AG08396 (cell line): ENCODE results near the gene HNMT.
"Not testable (repeated sequence)": the region's sequence is repeated elsewhere in the genome, so short reads cannot be mapped to it uniquely, and the experiment has no call there.

Experiments
- DNase-seq: peaks from one replicate; pipeline ENCODE4 v3.0.0; 2012; ENCODE audit warnings: low spot score, mixed read lengths

The HNMT gene

DNA sequence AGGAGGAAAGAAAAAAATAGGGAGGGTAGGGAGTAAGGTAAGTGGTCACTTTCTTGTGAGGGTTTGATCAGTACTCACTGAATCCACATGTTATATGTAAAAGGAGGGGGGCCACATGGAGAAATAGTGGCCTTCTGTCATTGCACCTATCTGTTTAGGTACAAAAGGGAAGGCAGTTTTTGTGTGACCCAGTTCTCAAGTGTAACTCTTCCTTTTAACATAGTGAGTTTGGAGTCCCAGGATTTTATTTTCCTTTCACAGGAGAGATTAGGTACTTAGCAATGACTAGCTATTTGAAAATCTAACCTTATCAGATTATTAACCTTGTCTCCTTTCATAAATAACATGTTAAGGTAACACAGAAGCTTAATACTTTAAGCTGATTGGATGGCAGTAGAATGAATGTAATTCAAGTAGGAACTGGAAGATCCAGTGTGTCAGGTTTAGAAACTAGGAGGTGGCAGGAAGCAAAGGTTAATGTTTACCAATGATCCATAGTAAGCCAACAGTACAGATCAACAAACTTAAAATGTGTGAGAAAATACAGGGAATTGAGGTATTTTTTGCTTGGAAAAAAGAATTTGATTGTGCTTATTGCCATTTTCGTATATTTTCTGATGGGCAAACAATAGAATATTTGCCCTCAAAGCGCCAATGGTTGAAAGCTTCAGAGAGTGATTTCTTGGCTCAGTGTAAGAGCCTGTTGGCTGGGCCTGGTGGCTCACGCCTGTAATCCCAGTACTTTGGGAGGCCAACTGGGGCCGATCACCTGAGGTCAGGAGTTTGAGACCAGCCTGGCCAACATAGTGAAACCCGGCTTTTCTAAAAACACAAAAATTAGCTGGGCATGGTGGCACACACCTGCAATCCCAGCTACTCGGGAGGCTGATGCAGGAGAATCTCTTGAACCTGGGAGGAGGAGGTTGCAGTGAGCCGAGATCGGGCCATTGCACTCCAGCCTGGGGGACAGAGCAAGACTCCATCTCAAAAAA is 11.3 kb downstream of the HNMT start:
- no peak for DNase-seq

DNA sequence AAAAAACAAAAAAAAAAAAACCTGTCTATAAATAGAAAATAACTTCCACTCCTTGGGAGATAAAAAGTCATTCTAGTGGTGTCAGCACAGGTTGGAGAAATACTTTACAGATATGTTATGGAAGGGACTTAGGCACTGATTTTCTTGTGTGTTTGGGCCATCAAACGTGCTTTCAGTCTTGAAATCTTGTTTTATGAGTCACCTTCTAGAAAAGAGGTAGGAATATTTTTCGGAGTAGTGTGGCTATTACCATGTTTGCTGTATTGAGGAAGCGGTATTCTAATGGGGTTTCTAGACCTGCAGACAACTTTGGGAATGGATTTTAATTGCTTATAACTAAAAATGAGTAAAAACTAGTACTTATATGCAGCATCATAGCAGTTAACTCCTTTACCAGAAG is 12.0 kb downstream of the HNMT start:
- no peak for DNase-seq

DNA sequence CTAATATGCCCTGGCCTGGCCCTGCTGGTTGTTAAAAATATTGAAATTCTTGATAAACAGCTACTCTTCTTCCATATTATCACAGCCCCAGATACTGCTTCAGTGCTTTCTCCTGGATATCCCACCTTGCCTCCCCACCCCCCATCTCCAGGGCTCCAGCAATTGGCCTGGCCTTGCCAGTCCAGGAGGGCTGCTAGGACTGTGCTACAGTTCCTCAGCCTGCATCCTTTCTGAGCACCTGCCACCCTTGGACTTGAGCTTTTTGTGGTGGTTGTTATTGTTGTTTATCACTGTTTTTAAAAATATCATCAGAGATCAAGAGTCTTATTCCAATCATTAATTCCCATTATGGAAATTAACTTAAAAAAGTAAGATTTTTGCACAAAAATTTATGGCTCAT is 13.5 kb downstream of the HNMT start:
- DNase-seq, result no peak

DNA sequence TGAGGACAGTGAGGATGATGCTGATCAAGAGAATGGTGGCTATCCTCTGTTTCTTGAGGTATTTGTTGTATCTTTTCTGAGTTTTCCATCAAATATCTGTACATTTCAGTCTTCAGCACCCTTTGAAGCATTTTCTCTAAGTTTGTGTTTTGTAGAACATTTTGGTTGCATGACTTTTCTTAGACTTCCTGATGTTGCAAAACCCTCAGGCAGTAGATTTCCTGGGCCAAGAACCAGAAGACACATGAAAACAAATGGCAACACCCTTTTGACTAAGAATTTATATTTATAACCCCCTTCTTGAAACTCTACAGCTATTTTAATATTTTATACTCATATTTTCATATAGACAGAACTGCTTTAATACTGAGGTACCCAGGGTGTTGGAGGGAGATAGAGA is 16.2 kb downstream of the HNMT start:
- no peak for DNase-seq

DNA sequence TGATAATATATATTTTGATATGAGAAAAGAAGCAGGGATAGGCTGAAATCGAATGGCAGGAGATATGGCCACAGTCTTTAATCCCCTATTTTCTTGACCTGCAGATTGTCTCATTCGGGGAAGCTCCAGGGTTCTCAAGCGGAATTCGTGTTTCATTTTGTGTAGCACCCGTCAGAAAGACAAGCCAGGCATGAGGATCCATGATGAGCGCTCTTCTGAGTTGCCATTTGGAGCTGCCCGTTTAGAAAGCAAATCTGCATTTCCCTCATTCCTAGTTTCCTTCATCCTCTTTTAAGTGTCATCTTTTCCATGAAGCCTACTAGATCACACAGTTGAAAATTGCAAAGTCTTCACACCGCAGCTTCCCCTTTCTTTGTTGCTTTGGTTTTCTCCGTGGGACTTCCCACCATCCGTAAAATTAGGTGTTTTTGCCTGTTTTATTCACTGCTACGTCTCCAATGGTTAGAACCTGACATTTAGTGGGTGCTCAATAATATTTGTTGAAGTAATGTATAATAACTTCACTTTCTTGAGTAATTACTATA is 16.9 kb downstream of the HNMT start:
- no peak for DNase-seq

DNA sequence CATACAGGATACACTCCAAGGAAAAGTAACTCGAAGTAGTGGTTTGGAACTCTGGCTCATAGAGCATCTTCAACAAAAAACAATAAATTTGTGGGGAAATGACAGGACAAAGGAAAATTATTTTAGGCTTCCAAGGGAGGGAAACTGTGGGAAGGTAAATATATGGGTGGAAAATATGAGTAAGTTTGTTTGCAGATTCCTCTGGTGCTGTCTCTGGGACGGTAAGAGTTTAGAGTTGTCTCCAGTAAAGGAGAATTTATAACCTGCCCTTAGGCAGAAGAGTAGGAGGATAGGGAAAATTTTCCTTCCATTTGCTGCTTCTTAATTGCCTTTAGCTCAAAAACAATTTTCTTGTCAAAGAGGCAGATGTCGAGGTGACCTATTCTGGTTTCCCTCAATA is 19.3 kb downstream of the HNMT start:
- no peak for DNase-seq

DNA sequence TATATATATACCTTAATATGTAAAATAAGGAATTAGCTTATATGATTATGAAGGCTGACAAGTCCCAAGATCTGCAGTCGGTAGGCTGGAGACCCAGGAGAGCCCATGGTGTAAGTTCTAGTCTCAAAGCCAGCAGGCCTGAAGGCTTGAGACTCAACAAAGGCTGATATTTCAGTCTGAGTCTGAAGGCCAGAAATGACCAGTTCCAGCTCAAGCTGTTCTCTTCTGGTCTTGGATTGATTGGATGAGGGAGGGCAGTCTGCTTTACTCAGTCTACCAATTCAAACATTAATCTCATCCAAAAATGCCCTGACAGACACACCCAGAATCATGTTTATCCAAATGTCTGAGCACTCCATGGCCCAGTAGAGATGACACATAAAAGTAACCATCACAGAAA is 22.0 kb downstream of the HNMT start:
- DNase-seq, result no peak

DNA sequence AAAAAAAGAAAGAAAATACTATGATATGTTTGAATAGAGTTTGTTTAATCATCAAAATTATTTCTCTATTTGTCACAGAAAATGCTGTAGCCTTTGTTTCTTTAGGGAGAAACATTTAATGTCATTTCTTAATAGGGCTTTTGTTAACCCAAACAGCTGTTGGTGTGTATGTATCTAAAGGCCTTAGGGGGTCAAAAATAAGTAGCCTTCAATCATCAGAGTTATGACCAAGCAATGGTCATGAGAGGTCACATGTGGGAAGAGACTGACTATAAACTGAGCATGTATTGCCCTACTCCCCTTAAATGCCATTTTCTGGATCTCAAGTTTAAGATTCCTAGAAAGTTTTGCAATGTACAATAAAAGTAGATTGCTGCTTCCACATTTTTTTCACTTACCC is 22.7 kb downstream of the HNMT start:
- DNase-seq, result no peak

DNA sequence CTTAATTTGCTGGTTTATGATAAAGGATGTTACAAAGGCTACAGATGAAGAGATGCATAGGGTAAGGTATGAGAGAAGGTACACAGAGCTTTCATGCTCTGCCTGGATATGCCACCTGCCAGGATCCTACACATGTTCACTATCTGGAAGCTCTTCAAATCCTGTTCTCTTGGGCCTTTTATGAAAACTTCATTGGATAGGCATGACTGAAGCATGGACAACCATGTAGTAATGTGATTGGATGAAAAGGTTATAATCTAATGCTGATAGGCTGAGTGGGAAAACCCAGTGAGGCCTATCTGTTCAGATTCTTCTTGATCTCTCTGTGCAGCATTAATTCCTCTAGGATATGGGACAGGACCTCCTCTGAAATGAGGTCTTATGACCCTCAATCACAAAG is 26.8 kb downstream of the HNMT start:
- no peak for DNase-seq

DNA sequence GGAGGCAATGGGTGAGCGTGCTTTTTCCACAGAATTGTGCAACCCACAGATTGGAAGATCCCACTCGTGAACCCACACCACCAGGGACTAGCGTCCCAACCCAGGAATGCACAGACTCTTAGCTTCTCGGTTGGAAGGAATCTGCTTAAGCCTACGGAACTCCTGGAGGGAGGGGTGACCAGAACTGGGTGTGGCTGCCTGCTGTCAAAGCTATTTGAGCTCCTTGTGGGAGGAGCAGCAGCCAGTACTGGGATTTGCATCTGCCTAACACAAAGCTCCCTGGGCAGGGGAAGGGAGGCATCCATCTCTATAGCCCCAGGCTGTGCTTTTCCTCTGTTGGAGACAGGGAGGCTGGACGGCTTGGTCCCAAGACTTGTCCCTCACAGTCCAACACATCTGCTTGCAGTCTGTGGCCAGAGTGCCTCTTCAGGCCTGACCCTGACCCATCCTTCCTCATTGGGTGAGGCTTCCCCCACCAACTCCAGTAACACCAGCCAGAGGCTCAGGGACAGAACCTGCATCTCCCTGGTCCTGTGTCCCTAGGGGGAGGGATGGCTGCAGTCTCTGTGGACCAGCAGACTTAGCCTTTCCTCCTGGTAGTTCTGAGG is 27.9 kb downstream of the HNMT start:
- no peak for DNase-seq

DNA sequence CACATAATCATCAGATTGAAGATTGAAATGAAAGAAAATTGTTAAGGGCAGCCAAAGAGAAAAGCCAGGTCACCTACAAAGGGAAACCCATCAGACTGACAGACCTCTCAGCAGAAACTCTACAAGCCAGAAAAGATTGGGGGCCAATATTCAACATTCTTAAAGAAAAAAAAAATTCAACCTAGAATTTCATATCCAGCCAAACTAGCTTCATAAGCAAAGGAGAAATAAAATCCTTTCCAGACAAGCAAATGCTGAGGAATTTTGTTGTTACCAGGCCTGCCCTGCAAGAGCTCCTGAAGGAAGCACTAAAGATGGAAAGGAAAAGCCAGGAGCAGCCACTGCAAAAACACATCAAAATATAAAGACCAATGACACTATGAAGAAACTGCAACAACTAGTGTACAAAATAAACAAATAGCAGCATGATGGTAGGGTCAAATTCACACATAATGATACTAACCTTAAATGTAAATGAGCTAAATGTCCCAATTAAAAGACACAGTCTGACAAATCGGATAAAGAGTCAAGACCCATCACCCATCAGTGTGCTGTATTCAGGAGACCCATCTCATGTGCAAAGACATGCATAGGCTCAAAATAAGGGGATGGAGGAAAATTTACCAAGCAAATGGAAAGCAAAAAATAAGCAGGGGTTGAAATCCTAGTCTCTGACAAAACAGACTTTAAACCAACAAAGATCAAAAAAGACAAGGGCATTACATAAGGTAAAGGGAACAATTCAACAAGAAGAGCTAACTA is 29.6 kb downstream of the HNMT start:
- not testable (repeated sequence) for DNase-seq

DNA sequence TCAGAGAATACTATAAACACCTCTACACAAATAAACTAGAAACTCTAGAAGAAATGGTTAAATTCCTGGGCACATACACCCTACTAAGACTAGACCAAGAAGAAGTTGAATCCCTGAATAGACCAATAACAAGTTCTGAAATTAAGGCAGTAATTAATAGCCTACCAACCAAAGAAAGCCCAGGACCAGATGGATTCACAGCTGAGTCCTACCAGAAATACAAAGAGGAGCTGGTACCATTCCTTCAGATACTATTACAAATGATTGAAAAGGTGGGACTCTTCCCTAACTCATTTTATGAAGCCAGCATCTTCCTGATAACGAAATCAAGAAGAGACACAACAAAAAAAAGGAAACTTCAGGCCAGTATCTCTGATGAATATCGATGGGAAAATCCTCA is 31.1 kb downstream of the HNMT start:
- not testable (repeated sequence) for DNase-seq

DNA sequence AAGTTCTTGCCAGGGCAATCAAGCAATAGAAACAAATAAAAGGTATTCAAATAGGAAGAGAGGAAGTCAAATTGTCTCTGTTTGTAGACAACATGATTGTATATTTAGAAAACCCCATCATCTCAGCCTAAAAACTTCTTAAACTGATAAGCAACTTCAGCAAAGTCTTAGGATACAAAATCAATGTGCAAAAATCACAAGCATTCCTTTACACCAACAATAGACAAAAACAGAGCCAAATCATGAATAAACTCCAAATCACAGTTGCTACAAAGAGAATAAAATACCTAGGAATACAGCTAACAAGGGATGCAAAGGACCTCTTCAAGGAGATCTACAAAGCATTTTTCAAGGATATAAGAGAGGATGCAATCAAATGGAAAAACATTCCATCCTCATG is 31.9 kb downstream of the HNMT start:
- not testable (repeated sequence) for DNase-seq

DNA sequence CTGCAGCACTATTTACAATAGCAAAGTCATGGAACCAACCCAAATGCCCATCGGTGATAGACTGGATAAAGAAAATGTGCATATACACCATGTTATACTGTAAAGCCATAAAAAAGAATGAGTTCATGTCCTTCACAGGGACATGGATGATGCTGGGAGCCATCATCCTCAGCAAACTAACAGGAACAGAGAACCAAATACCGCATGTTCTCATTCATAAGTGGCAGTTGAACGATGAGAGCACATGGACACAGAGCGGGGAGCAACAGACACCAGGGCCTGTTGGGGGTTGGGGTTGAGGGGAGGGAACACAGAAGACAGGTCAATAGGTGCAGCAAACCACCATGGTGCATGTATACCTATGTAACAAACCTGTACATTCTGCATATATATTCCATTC is 33.5 kb downstream of the HNMT start:
- DNase-seq, result no peak

DNA sequence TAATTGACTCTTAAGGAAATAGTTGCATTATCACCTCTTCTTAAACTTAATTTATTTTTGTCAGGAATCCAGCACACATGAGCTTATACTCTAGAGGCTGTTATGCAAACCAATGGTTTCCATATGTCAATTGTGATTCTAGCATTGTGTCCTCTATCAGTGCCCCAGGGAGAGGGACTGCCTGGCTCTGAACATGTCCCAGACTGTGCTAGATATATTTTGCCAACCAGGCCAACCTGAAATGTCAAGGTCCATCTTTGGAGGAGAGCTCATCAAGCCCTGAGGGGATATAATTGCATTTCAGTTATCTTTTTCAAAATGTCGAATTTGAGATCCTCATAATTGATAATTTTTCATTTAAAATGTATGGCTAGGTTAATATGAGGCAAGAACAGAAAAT is 34.2 kb downstream of the HNMT start:
- no peak for DNase-seq

DNA sequence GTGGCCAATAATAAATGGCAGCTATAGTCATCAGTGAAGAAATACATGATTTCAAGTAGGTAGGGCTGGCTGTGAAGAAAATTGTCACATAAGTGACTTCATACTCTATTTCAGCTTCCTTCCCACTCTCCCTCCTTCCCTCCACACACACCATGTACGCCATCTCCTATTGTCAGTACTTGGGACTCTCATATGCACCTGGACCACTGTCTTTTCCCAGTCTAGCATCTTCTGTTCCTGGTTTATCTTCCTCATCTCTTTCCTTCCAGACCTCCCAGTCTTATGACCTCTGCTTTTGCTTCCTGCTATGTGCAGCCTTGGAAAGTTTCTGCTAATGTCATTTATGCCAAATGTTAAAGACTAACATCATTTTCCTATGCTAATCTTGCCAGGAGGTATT is 35.0 kb downstream of the HNMT start:
- no peak for DNase-seq

DNA sequence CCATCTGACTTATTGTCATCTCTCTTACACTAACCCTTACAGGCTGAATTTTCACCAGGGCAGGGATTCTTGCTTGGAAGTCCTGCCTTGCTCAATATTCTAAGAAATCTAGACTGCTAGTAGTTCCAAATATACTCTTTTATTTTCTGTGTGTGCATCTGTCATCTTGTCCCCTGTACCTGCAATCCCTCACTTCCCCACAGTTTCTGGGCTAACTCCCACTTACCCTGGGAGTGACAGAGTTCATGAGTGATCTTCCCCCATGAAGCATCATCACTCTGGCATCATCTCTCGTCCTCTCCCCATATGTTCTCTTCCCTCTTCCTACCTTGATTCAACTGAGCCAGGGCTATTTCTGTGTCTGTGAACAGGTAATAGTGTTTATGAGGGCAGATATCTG is 35.7 kb downstream of the HNMT start:
- DNase-seq, result no peak

DNA sequence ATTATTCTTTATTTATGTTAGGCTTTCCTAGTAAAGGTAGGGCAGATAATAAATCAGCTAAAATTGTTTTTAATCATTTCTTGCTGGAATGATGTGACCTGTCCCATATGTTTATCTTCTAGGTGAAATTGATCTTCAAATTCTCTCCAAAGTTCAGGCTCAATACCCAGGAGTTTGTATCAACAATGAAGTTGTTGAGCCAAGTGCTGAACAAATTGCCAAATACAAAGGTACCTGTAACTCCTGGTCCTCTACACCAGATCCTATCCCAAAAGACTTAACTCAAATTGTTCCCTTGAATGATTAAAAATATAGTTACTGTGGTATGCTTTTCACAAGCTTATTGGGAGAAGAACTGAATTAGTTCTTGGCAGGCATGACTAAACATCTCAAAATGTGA is 36.5 kb downstream of the HNMT start:
- DNase-seq, result no peak

DNA sequence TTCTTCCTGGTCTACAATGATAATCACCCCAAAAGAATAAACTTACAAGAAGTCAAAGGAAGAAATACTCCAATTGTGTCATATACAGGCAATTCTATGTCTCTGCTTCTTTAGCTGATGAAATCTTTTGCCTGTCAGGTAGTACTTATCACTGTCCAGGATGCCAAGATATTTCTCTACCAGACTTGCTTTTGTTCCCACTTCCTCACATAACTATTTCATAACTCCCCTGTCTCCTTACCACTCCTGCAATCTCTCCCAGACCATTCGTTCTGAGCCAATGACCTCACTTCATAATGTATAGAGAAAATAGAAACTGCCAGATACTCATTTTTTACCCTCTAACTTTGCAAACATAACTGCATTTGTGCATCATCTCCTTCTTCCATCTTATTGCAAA is 39.1 kb downstream of the HNMT start:
- DNase-seq, result no peak

DNA sequence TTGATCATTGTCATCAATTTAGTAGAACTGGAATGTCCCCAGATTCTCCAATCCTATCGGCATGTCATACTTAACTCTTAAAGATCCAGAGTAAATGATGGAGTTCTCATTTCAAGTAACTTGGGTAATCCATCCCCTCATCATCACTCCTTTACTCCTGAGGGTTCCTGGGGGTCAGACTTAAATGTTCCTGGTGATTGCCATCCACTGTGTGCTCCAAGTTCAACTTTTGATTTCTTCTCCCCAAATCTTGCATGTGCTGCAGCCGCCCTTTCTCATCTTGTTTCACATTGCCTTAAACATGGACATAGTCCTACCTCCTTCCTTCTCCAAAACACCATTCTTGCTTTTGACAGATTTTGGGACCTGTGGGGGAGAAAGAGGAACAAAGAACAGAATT is 43.2 kb downstream of the HNMT start:
- DNase-seq, result no peak

DNA sequence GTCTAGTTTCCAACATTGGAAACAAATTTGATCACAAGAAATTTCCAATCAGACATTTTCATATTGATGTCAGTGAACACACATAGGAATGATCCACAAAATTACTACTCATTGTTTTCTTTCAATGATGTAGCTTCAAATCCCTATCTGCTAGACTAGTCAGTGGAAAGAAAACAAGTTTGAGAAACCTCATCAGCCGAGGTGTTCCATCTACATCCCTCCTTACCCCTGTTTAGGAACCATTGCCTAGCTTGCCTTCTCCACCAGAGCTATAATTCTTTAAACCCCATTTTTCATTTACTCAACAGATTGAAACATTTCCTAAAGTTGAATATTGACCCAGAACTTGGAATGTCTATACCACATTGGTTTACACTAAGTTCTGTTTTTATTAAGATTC is 45.3 kb downstream of the HNMT start:
- no peak for DNase-seq

DNA sequence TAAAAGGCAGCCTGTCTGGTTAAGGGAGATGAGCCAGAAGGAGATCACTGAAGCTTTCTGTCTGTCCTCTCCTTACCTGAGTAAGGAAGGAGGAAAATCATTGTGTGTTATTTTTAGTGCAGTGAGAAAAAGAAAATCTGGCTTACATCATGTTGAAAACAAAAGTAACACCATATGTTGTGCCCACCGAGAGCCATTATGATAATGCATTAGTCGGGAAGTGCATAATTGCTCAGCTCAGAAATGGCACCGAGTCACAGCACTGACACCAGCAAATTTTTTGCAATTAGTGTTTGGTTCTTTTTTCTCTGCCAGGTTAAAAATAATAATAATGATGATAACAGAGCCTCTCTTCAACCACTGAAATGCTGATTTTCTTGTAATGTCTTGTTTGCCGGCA is 46.6 kb downstream of the HNMT start:
- DNase-seq, result no peak

DNA sequence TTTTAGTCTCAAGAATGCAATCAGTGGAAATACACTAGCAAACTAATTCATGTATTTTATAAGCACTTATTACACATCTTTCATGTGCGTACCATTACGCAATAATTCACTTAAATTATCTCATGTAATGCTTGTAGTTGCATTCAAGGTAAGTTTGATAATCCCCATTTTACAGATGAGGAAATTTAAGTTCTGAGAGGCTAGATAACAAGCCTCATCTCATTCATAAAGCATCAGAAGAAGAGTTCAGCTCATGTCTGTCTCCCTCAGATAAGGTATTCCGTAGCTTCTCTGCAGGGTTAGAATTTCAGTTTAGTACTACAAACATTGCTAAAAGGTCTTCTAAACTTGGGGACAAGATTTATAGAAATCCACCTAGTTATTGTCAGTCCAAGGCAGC is 47.8 kb downstream of the HNMT start:
- DNase-seq, result no peak
